HG02852 (cell line): ENCODE measurements around the gene AKR1A1.
"Not testable (repeated sequence)": the region's sequence is repeated elsewhere in the genome, so short reads cannot be mapped to it uniquely, and the experiment has no call there.

Experiments used
- ATAC-seq: cut with Tn5 transposase; IDR thresholded peaks from one replicate; pipeline ENCODE4 v1.9.1; 2021; ENCODE audit warnings: mild to moderate bottlenecking, moderate library complexity; ENCODE audit not compliant: unreplicated experiment

AKR1A1 gene

GRCh38 chr1:45569571-45569961 is 18.9 kb downstream of the AKR1A1 start:
- ATAC-seq = no peak

- ATAC-seq = no peak
Observed at GRCh38 chr1:45569962-45570581, 19.4 kb downstream of the AKR1A1 start.

- no peak for ATAC-seq
Observed at GRCh38 chr1:45570631-45571030, 20.0 kb downstream of the AKR1A1 start.

- no peak for ATAC-seq
Observed at GRCh38 chr1:45573231-45573804, 22.7 kb downstream of the AKR1A1 start.

GRCh38 chr1:45574105-45574626 is 23.5 kb downstream of the AKR1A1 start:
- ATAC-seq = no peak

GRCh38 chr1:45583264-45583665 is 32.6 kb downstream of the AKR1A1 start:
- ATAC-seq = peak; percentile 75

- ATAC-seq = peak; percentile 49
Observed at GRCh38 chr1:45583666-45584350, 33.2 kb downstream of the AKR1A1 start, which contains the start of gene NASP. Gene NASP (plus strand): TSS chr1:45584041. CDS start chr1:45584147, 106 bp downstream.

GRCh38 chr1:45584351-45585109 is 33.9 kb downstream of the AKR1A1 start:
- ATAC-seq = peak; percentile 25

GRCh38 chr1:45585110-45585426 is 34.4 kb downstream of the AKR1A1 start:
- no peak for ATAC-seq

- ATAC-seq = no peak
Observed at GRCh38 chr1:45585496-45586075, 35.0 kb downstream of the AKR1A1 start.

- no peak for ATAC-seq
Observed at GRCh38 chr1:45586769-45587168, 36.1 kb downstream of the AKR1A1 start.

GRCh38 chr1:45589861-45590260 is 39.2 kb downstream of the AKR1A1 start:
- no peak for ATAC-seq

- ATAC-seq = no peak
Observed at GRCh38 chr1:45594412-45594811, 43.8 kb downstream of the AKR1A1 start.

GRCh38 chr1:45596765-45597164 is 46.1 kb downstream of the AKR1A1 start:
- ATAC-seq = not testable (repeated sequence)

- no peak for ATAC-seq
Observed at GRCh38 chr1:45604239-45604638, 53.6 kb downstream of the AKR1A1 start.

GRCh38 chr1:45607404-45608074 is 56.9 kb downstream of the AKR1A1 start:
- ATAC-seq = no peak

- no peak for ATAC-seq
Observed at GRCh38 chr1:45608175-45609156, 57.8 kb downstream of the AKR1A1 start.

- no peak for ATAC-seq
Observed at GRCh38 chr1:45610589-45611226, 60.1 kb downstream of the AKR1A1 start.
